HEK293 (cell line): ENCODE measurements around the gene GUCY1B1.

Experiments
- CTCF ChIA-PET: fragments of 350-600 bp; formaldehyde crosslinking; extraction: SDS; loops from one replicate; lab custom pipeline; 2021; ENCODE audit warnings: antibody characterized with exemption; lab: Yijun Ruan, JAX
- POLR2A ChIA-PET: fragments of 300-600 bp; formaldehyde crosslinking; extraction: SDS; loops from one replicate; lab custom pipeline; 2020; ENCODE audit warnings: antibody characterized with exemption, inconsistent platforms; lab: Yijun Ruan, JAX
- H3K27ac ChIP-seq: fragments of 200-500 bp; sonication (Bioruptor generic); 2 replicates; pipeline ENCODE4 v1.5.1; 2014; ENCODE audit warnings: low read depth, low read length, control low read depth, inconsistent platforms; ENCODE audit errors: extremely low read depth
- H3K36me3 ChIP-seq, 2 experiments: fragments of 200-500 bp in 1 of 2; sonication (Bioruptor generic) in 1 of 2; 1 replicate in 1 of 2; 2 replicates in 1 of 2; pipeline ENCODE4 v1.5.1; 2014 to 2017; ENCODE audit warnings: inconsistent platforms in 2 of 2, low read length in 2 of 2; ENCODE audit not compliant: control insufficient read depth in 2 of 2, insufficient read depth in 1 of 2
- H3K4me1 ChIP-seq: fragments of 200-500 bp; sonication (Bioruptor generic); 2 replicates; pipeline ENCODE4 v1.5.1; 2014; ENCODE audit warnings: mild to moderate bottlenecking, low read length, inconsistent platforms; ENCODE audit not compliant: control insufficient read depth, insufficient read depth
- H3K4me3 ChIP-seq: 2 replicates; pipeline ENCODE4 v1.5.1; 2011; ENCODE audit warnings: low read depth, mild to moderate bottlenecking, control low read depth, low read length, moderate library complexity
- H3K9me3 ChIP-seq: fragments of 200-500 bp; sonication (Bioruptor generic); 2 replicates; pipeline ENCODE4 v1.5.1; 2014; ENCODE audit warnings: low read depth, low read length, inconsistent platforms; ENCODE audit not compliant: control insufficient read depth, insufficient read depth
- BCL11B ChIP-seq: fragments of 450-650 bp; formaldehyde crosslinking; IDR thresholded peaks from 2 replicates; pipeline ENCODE4 v1.5.1; 2016; ENCODE audit warnings: low read depth, missing biosample characterization, missing genetic modification characterization
- GFI1B ChIP-seq: fragments of 450-650 bp; formaldehyde crosslinking; IDR thresholded peaks from 2 replicates; pipeline ENCODE4 v1.5.1; 2016; ENCODE audit warnings: missing biosample characterization, missing genetic modification characterization
- HOXD13 ChIP-seq: sonication (generic); formaldehyde crosslinking; IDR thresholded peaks from 2 replicates; pipeline ENCODE4 v1.8.0; 2022; ENCODE audit warnings: missing genetic modification reagents, borderline replicate concordance
- KLF1 ChIP-seq: fragments of 450-650 bp; formaldehyde crosslinking; IDR thresholded peaks from 2 replicates; pipeline ENCODE4 v1.5.1; 2016; ENCODE audit warnings: missing biosample characterization, missing genetic modification characterization
- MZF1 ChIP-seq: fragments of 450-650 bp; formaldehyde crosslinking; IDR thresholded peaks from 2 replicates; pipeline ENCODE4 v1.5.1; 2017; ENCODE audit warnings: missing biosample characterization, missing genetic modification characterization, borderline replicate concordance
- PRDM1 ChIP-seq: fragments of 450-650 bp; formaldehyde crosslinking; IDR thresholded peaks from 2 replicates; pipeline ENCODE4; 2016; ENCODE audit warnings: missing biosample characterization, missing genetic modification characterization
- REST ChIP-seq: fragments of 450-650 bp; formaldehyde crosslinking; IDR thresholded peaks from 2 replicates; pipeline ENCODE4 v1.5.1; 2016; ENCODE audit warnings: missing biosample characterization, missing genetic modification characterization
- SALL2 ChIP-seq: fragments of 450-650 bp; formaldehyde crosslinking; IDR thresholded peaks from 2 replicates; pipeline ENCODE4 v1.5.0; 2017; ENCODE audit warnings: missing biosample characterization, mild to moderate bottlenecking, missing genetic modification characterization, borderline replicate concordance
- WT1 ChIP-seq: fragments of 450-650 bp; formaldehyde crosslinking; IDR thresholded peaks from 2 replicates; pipeline ENCODE4 v1.5.1; 2016; ENCODE audit warnings: missing biosample characterization, missing genetic modification characterization
- ZBTB1 ChIP-seq: fragments of 450-650 bp; formaldehyde crosslinking; IDR thresholded peaks from 2 replicates; pipeline ENCODE4 v1.5.1; 2016; ENCODE audit warnings: missing biosample characterization, missing genetic modification characterization
- ZBTB48 ChIP-seq: fragments of 450-650 bp; formaldehyde crosslinking; IDR thresholded peaks from 2 replicates; pipeline ENCODE4 v1.5.1; 2016; ENCODE audit warnings: missing biosample characterization, missing genetic modification characterization
- ZNF169 ChIP-seq: fragments of 450-650 bp; formaldehyde crosslinking; IDR thresholded peaks from 2 replicates; pipeline ENCODE4 v1.5.1; 2016; ENCODE audit warnings: missing biosample characterization, missing genetic modification characterization
- ZNF266 ChIP-seq: fragments of 450-650 bp; formaldehyde crosslinking; IDR thresholded peaks from 2 replicates; pipeline ENCODE4 v1.5.1; 2016; ENCODE audit warnings: missing biosample characterization, missing genetic modification characterization, low read depth
- ZNF280D ChIP-seq: fragments of 450-650 bp; formaldehyde crosslinking; IDR thresholded peaks from 2 replicates; pipeline ENCODE4 v1.5.1; 2016; ENCODE audit warnings: missing biosample characterization, missing genetic modification characterization
- ZNF302 ChIP-seq: fragments of 450-650 bp; formaldehyde crosslinking; IDR thresholded peaks from 2 replicates; pipeline ENCODE4 v1.5.1; 2016; ENCODE audit warnings: missing biosample characterization, missing genetic modification characterization, low read depth
- ZNF341 ChIP-seq: fragments of 450-650 bp; formaldehyde crosslinking; IDR thresholded peaks from 2 replicates; pipeline ENCODE4; 2016; ENCODE audit warnings: low read depth, missing biosample characterization, missing genetic modification characterization
- ZNF366 ChIP-seq: fragments of 450-650 bp; formaldehyde crosslinking; conservative IDR thresholded peaks from 2 replicates; pipeline ENCODE4 v1.5.1; 2016; ENCODE audit warnings: missing biosample characterization, missing genetic modification characterization
- ZNF426 ChIP-seq: fragments of 450-650 bp; formaldehyde crosslinking; IDR thresholded peaks from 2 replicates; pipeline ENCODE4 v1.5.1; 2017; ENCODE audit warnings: missing biosample characterization, missing genetic modification characterization, mild to moderate bottlenecking, inconsistent platforms, moderate library complexity
- ZNF529 ChIP-seq: fragments of 450-650 bp; formaldehyde crosslinking; IDR thresholded peaks from 2 replicates; pipeline ENCODE4 v1.5.1; 2017; ENCODE audit warnings: missing genetic modification characterization, missing biosample characterization; ENCODE audit not compliant: insufficient replicate concordance
- ZNF624 ChIP-seq: fragments of 450-650 bp; formaldehyde crosslinking; IDR thresholded peaks from 2 replicates; pipeline ENCODE4 v1.5.1; 2017; ENCODE audit warnings: missing biosample characterization, missing genetic modification characterization
- ZNF670 ChIP-seq: fragments of 450-650 bp; formaldehyde crosslinking; IDR thresholded peaks from 2 replicates; pipeline ENCODE4 v1.5.1; 2016; ENCODE audit warnings: missing biosample characterization, missing genetic modification characterization, low read depth
- ZNF792 ChIP-seq: fragments of 450-650 bp; formaldehyde crosslinking; IDR thresholded peaks from 2 replicates; pipeline ENCODE4 v1.5.1; 2016; ENCODE audit warnings: missing biosample characterization, missing genetic modification characterization
- ZNF830 ChIP-seq: fragments of 450-650 bp; IDR thresholded peaks from 2 replicates; pipeline ENCODE4 v1.5.0; 2018; ENCODE audit warnings: missing biosample characterization, missing genetic modification characterization, low read depth, mild to moderate bottlenecking, moderate library complexity
- ZNF837 ChIP-seq: fragments of 450-650 bp; formaldehyde crosslinking; IDR thresholded peaks from 2 replicates; pipeline ENCODE4 v1.5.1; 2016; ENCODE audit warnings: missing biosample characterization, missing genetic modification characterization
- ZSCAN18 ChIP-seq: fragments of 450-650 bp; formaldehyde crosslinking; IDR thresholded peaks from 2 replicates; pipeline ENCODE4 v1.5.1; 2016; ENCODE audit warnings: missing biosample characterization, missing genetic modification characterization

GUCY1B1 gene

GRCh38 chr4:155789982-155790381, 31.2 kb downstream of the GUCY1B1 start (continued):
- TF ChIP-seq BCL11B (no peak), ZNF837 (no peak), ZNF302 (tag by site-specific recombination) (no peak), ZNF426 (tag by site-specific recombination) (no peak), ZNF529 (tag by site-specific recombination) (no peak), HOXD13 (CRISPR knock-in tag) (no peak), WT1 (tag by site-specific recombination) (no peak)

- peaks cover 8 to 21% of the 10 kb centered on the region in 2 experiments for H3K36me3 ChIP-seq
- H3K9me3 ChIP-seq: no peaks in the 10 kb centered on the region
- TF ChIP-seq ZNF624 (tag by site-specific recombination) (no peak), ZNF341 (no peak), KLF1 (tag by site-specific recombination) (no peak), ZNF280D (tag by site-specific recombination) (no peak), ZBTB48 (tag by site-specific recombination) (no peak), REST (tag by site-specific recombination) (no peak), GFI1B (tag by site-specific recombination) (no peak), ZNF366 (tag by site-specific recombination) (no peak), ZNF792 (tag by site-specific recombination) (no peak), PRDM1 (tag by site-specific recombination) (no peak), MZF1 (tag by site-specific recombination) (no peak), ZNF830 (tag by site-specific recombination) (no peak), SALL2 (tag by site-specific recombination) (no peak), ZSCAN18 (tag by site-specific recombination) (no peak), ZNF670 (no peak), ZBTB1 (tag by site-specific recombination) (no peak), ZNF169 (tag by site-specific recombination) (no peak), ZNF266 (tag by site-specific recombination) (no peak), ZNF837 (no peak)
- TF ChIP-seq, all 188 proteins: peak for 0
- Histone ChIP-seq H3K27ac (no peak overlapping the region), H3K4me3 (no peak overlapping the region), H3K4me1 (no peaks in the 10 kb centered on the region)
- ChIA-PET POLR2A (no interaction called here), CTCF (interaction anchor here (0.7 kb wide), 2 partner anchors 17 to 359 kb away, joined by 3 read pairs; no protein-coding TSS in a partner anchor)
Measured at GRCh38 chr4:155794589-155795236, 35.9 kb downstream of the GUCY1B1 start.
